Measurements from ENCODE around the gene TMEM232. TPM values are rescaled to one million over a fixed set of nuclear protein-coding genes. Genes with fewer than 3 reads are reported as not detected.
A peak's percentile ranks its signal among the peaks of the same experiment; 100 is the strongest.

Gene TMEM232
- polyA plus RNA-seq, 6 donors from 2014 or later = 0.73 to 1.8 (median 1.2) TPM; not detected in 2

DNA sequence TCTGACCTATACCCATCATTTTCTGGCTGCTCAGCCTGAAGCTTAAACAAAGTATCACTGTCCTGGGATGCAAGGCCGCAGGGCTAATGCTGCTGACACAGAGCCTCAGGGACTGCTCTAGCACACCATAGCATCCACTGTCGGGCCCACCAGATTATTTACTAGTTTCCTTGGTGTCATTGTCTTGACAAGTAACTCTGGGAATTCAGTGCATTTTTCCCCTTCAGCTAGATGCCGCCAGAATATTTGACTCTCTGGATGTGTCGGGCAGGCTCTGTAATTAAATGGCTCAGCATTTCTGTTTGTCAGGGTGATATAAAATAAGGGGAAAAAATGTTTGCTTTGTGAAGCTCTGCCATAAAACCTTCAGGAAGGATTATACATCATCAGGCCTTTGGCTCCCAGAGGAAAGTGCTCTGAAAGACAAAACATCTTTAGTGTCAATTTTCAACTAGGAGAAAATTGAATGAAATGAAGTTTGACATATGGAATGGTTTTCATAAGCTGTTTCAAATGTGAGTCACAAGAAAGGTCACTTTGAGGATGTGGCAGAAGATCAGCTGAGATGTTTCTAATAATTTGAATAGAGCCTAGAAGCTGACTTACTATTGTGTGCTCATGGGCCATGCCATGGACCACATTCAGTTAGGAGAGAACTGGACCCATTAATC lies 350.1 kb downstream of the TMEM232 start:
- no peaks in the 10 kb centered on the region for H3K27me3 Mint-ChIP-seq
- H3K27ac Mint-ChIP-seq = no peak overlapping the region

DNA sequence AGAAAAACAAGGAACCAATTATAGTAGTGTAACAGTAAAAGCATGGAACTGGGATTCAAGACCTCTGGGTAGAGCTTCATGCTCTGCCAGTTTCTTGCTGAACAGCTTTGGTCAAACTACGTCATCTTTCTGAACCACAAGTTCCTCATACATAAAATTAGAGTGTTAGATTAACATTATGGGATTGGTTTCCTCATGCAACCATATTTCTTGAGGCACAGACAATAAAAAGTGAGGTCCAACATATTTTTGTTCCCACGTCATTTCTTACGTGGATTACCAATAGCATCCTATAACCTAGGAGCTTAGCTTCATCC lies 354.8 kb downstream of the TMEM232 start:
- Mint-ChIP-seq H3K4me1 (peaks cover 13 to 20% (median 18%) of the 10 kb centered on the region in 3 donors), H3K9me3 (no peaks in the 10 kb centered on the region), H3K27ac (peak overlapping the region in 4 of 6 donors; percentile 27 to 69 (median 42)), H3K36me3 (no peaks in the 10 kb centered on the region), H3K27me3 (no peaks in the 10 kb centered on the region), H3K4me3 (peak overlapping the region in 2 of 8 donors; percentile 13 to 39)
- DNase-seq = peak; percentile 39
- ATAC-seq (ENCODE audit: low read depth in 2 of 2) = peak; percentile 92 to 93

More for the DNA sequence above, 350.1 kb downstream of the TMEM232 start:
- ATAC-seq (ENCODE audit: low read depth in 2 of 2) (no peak), DNase-seq (no peak)
- Mint-ChIP-seq H3K4me3 (no peak overlapping the region), H3K9me3 (no peaks in the 10 kb centered on the region), H3K4me1 (peaks cover 6 to 10% (median 10%) of the 10 kb centered on the region in 3 donors), H3K36me3 (no peaks in the 10 kb centered on the region)

GRCh38 chr5:110371011-110371724 lies 355.3 kb downstream of the TMEM232 start:
- peaks cover 13 to 20% (median 18%) of the 10 kb centered on the region in 3 donors for H3K4me1 Mint-ChIP-seq
- H3K4me3 Mint-ChIP-seq = peak overlapping the region in 3 of 8 donors; percentile 13 to 41 (median 39)
- DNase-seq = no peak
- peak; percentile 36 to 44 for ATAC-seq (ENCODE audit: low read depth in 2 of 2)
- no peaks in the 10 kb centered on the region for H3K9me3 Mint-ChIP-seq
- no peaks in the 10 kb centered on the region for H3K36me3 Mint-ChIP-seq
- peak overlapping the region in 4 of 6 donors; percentile 37 to 69 (median 58) for H3K27ac Mint-ChIP-seq
- H3K27me3 Mint-ChIP-seq = no peaks in the 10 kb centered on the region

Other genes starting within 250 kb of the TMEM232 start
- gene SLC25A46, start 12.3 kb upstream of the TMEM232 start, polyA plus RNA-seq (ENCODE audit: low read depth in 6 of 6) = 10 to 100 TPM; 36.7 to 51.0 (median 44.8) TPM

Measured in naive B cell (primary cell).